GM19351 (cell line): Measurements from ENCODE around the gene CNTNAP2.
"Not testable (repeated sequence)": the region's sequence is repeated elsewhere in the genome, so short reads cannot be mapped to it uniquely, and the experiment has no call there.

Experiments used
- ATAC-seq: cut with Tn5 transposase; IDR thresholded peaks from one replicate; pipeline ENCODE4 v1.9.1; 2021; ENCODE audit warnings: mild to moderate bottlenecking, moderate library complexity; ENCODE audit not compliant: unreplicated experiment

The CNTNAP2 gene

DNA sequence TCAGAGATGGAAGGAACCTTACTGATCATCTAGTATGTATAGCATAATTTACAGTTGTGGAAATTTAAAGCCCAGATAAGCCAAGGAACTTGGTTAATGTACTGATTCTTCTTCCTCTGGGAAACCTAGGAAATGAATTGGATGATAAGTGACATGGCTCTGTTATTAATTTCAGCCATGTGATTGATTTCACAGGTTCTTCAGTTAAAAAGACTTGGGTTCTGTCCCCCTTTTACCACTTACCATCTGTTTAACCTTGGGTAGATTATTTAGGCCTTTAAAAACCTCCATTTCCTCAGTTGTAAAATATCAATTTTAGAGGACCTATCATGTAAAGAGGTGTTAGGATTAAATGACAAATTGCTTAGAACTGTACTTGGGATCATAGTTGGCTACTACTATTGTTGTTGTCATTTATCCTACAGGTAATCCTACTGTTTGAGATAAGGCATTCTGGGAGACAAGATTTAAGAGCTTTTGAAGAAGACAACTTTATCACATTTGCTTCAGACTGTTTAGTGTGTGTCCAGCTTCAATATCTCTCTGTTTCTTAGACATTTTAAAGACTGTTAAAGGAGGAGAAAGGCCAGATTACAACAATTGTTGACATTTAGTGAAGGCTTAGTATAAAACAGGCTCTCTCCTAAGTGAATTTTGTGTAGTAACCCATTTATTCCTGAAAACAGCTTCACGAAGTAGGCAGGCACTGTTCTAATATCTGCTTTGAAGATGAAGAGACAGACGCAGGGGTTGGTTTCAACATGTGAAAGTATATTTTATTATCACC is 1476.9 kb downstream of the CNTNAP2 start:
- ATAC-seq: no peak

DNA sequence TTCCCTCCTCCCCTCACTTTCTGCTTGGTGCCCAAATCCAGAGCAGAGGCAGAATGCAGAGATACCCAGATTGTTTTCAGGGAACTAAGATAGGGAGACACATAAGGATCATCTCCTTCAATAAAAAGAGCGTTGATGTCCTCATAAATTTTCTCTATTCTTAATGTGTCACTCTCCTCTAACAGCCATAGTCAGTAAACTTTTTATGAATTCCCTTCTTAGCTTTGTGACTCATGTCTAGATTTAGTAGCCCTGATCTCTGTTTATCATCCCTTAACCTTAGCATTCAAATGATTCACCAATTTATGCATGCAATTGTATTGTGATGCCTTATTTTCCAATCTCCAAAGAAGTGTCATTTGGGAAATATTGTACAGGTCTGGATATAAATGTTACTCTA is 1478.4 kb downstream of the CNTNAP2 start:
- no peak for ATAC-seq

DNA sequence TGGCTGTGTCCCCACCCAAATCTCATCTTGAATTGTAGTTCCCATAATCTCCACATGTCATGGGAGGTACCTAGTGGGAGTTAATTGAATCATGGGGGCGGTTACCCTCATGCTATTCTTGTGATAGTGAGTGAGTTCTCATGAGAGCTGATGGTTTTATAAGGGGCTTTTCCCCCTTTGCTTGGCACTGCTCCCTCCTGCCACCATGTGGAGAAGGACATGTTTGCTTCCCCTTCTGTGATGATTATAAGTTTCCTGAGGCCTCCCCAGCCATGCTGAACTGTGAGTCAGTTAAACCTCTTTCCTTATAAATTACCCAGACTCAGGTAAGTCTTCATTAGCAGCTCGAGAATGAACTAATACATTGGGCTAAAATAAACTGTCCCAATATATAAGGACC is 1482.1 kb downstream of the CNTNAP2 start:
- not testable (repeated sequence) for ATAC-seq

DNA sequence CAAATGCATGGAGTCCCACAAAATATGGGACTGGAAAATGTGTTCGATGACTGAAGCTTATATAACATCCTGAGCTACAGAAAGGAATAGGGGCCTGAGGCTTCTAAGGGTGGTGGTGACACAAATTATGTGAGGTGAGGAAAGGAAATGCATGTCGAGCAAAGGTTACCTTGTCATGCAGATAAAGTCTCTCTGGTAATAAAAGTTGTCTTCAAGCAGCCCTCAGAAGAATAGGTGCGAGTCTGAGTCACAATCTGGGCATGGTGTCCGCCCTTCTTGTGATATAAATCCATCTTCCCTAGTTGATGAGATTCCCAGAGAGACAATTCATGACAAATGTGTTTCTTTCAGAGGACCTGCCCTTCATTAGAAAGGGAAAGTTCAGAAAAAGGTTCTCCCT is 1488.7 kb downstream of the CNTNAP2 start:
- ATAC-seq: no peak

DNA sequence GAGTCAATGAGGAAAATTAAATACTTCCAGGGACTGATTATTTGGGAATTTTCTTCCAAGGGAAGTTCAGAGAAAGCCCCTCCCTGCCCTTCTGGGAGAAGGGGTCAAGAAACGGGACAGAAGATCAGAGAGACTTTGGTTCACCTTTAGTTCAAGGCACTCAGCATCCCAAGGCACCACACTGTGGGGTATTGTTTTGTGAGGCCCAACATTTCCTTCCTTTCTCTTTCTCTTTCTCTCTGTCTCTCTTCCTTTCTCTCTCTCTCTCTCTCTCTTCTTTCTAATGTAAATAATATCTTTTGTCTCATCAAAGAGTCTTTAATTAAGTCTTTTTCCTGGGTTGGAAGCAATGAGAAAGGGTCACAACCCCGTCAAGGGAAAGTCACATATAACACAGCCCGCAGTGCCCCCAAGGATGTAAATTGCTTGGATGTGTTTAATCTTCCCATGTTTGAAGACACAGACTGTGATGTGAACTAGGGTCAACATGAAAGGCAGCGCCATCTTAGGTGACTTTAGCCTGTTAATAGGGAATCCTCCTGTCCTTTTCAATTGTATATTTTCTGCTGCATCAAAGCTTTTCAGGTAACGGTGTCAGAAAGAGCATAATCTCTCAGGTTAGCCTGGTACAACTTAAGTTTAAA is 1490.7 kb downstream of the CNTNAP2 start:
- no peak for ATAC-seq

DNA sequence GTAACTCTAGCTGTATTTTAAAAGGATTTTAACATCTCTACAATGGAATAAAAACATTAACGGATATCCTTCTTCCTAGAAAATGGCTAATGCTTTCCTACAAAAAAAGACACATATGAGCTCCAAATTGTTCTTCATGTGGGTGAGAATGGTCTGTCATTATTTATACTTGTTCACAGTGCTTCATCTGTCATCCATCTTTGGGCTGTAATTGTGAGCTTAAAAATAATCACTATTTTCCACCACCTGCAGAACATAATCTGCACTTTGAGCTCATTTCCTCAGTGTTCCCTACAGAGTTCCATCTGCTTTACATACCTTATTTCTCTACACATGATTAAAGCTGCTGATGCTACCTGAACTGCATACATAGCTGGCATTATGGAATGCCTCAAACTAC is 1494.8 kb downstream of the CNTNAP2 start:
- no peak for ATAC-seq

DNA sequence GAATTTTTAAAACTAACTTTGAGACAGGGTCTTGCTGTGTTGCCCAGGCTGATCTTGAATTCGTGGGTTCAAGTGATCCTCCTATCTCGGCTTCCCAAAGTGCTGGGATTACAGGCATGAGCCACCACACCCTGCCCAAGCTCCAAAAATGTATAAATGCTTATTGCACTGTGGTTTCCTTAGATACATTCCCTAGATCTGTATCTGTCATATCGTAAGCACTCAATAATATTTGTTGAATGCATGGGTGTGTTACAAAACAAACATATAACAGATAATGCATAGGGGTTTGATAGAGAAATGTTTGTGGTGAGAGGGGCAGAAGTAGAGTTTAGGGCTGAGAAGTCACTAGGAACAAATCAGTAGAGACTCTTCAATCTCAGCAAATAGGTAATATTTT is 1518.7 kb downstream of the CNTNAP2 start:
- no peak for ATAC-seq

DNA sequence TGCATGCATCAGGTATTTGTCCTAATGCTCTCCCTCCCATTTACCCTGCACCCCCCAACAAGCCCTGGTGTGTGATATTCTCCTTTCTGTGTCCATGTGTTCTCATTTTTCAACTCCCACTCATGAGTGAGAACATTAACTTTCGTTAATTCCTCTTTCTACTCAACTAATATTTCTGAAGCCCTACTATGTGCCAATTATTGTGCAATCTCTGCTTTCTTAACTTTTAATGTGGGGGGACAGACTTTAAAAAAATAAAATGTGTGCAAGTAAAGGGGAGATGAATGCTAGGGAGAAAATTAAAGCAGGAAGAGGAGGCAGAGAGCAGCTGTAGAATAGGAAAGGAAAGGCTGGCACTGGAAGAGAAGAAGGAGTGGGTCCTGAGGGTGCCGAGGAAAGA is 1520.0 kb downstream of the CNTNAP2 start:
- ATAC-seq: no peak

DNA sequence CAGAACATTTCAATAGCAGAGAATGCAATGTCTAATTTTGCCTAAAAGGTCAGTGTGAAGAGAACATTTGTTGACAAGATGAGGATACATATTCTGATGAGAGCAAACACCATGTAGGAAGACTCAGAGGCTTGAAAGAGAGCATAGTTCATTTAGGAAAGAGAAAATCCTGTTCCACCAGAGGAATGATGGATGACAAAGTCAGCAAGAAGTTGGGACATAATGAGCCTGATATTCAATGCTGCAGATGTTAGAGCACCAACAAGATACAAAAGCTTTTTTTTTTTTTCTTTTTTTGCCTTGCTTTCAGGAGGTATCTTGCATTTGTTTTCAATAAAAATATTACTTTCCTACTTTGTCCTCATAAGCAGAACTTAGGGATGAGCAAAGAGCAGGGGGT is 1522.0 kb downstream of the CNTNAP2 start:
- no peak for ATAC-seq

DNA sequence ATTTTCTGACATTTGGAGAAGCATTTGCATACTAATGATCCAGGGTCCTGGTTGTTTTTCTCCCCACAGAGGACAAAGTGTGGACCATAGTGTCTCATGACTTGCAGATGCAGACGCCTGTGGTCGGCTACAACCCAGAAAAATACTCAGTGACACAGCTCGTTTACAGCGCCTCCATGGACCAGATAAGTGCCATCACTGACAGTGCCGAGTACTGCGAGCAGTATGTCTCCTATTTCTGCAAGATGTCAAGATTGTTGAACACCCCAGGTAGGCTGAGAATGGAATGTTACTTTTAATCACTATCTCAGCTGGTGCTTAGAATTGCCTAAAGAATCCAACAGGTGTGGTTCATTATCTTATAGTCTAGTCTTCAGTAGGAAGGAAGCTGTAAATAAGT is 1522.4 kb downstream of the CNTNAP2 start:
- no peak for ATAC-seq

DNA sequence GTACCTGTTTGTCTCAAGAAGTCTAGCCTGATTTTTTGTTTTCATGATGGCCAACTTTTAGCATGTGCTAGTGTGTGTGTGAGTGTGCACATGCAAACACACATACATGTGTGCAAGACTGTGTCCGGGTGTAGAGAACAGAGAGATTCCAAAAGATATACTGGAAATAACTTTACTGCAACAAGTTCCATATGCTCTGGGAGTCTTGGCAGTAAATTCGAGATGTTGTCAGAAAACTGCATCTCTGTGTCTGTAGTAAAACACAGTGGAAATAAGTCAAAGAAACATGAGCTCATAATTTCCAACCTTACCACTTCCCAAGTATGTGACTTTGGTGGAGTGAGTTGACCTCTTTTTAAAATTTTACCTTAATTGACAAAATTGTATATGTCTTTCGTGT is 1523.2 kb downstream of the CNTNAP2 start:
- no peak for ATAC-seq

DNA sequence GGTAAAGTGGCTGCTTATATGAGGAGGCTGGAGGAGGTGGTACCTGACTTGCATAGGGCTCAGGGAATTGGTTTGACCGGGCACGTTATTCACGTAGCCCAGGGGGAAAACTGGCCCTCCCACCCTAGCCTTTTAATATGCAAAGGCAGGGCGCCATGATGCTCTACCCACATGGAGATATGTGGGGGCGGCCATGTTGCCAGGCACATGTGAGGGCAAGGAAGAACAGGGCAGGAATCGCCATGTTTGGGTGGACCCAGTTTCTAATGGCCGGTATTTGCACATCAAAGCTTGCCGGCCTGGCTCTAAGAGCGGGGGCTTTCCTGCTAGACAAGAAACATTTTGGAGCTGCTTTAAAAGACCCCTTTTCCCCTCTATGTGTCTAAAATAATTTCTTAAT is 1524.2 kb downstream of the CNTNAP2 start:
- ATAC-seq: no peak

DNA sequence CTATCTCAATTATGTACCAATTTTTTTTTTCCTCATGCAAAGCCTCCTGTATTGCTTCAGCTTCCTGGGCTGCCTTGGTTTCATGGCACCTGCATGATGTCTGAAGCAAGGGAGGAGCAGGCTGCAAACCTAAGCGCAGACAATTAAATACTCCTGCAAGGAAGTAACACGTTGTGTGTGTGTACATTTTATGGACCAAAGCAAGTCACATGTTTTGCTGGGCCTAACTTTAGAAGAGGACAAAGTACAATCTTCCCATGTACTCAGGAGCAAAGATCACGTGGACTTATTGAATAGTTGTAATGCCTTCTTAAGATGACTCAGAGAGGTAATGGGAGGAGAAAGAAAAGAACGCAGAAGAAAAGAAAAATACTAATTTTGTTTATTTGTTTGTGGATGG is 1530.0 kb downstream of the CNTNAP2 start:
- ATAC-seq: no peak

DNA sequence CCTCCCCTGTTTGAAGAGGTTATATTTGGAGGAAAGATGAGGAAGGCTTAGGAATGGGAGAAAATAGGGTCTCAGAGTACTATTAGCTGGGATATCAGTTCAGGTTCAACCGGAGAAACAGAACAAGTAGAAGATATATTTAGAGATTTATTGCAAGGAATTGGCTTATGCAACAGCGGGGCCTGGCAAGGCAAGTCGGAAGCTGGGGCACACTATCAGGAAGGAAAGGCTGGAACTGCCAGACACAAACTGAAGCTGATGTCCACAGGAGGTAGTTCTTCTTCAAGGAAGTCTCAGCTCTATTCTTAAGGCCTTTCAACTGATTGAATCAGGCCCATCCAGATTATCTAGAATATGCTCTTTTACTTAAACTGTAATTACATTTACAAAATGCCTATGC is 1534.4 kb downstream of the CNTNAP2 start:
- no peak for ATAC-seq

DNA sequence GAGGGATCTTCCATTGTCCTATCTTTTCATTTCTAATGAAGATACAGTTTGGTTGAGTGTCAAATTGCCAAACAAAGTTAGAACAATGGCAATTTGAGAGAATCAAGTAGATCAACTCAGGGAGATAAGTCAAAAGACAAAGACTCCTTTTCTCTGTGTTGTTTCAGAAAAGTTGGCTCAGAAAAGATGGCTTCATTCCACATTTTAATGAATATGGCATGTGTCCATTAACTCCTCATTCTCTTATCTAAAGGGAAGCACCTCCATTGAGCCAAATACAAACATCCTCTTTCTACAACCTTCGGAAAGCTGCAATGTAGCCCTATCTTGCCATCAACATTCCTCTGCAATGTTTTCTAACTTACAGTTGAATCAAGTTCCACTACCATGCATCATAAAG is 1535.0 kb downstream of the CNTNAP2 start:
- no peak for ATAC-seq

DNA sequence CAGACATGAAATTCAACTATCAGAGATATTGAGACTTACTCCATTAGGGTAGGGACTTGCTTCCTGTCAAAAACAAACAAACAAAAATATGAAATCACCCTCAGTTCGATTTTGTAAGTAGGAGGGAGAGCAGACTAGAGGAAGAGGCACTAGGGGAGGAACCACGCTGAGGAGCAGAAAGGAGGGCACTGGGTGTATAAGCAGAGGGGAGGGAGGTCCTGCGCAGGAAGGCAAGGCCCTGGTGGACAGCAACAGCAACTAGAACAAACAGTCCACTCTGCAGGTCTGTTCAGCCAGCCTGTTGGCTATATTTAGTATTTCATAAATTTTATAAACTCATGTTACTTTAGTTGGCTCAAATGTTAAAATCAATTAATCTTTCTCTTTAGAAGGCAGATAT is 1536.9 kb downstream of the CNTNAP2 start:
- ATAC-seq: no peak

DNA sequence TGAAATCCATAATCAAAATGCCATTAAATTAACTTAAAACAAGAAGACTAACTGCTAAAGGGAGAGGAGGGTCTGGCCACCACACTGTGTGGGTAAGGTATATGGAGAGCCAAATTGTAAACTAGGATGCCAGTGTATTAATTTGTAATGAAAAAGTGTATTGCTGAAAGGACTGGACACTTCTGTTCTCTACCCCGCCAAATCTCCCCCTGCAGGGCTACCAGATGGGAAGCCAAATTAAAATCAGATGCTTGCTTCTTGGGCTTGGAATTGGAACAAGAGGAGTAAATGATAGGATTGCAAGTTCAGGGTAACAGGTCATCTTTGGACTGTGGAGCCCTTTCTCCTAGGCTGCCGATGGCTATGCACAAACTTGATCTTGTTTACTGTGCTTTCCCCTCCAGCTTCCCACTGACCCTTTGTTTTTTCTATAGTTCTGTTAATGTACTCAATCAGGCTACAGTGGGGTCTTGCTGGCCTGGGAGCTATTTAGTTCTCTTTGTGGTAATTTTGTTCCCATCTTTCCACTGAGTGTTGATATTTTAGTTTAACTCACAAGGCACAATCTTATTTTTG is 1541.9 kb downstream of the CNTNAP2 start:
- ATAC-seq: no peak

DNA sequence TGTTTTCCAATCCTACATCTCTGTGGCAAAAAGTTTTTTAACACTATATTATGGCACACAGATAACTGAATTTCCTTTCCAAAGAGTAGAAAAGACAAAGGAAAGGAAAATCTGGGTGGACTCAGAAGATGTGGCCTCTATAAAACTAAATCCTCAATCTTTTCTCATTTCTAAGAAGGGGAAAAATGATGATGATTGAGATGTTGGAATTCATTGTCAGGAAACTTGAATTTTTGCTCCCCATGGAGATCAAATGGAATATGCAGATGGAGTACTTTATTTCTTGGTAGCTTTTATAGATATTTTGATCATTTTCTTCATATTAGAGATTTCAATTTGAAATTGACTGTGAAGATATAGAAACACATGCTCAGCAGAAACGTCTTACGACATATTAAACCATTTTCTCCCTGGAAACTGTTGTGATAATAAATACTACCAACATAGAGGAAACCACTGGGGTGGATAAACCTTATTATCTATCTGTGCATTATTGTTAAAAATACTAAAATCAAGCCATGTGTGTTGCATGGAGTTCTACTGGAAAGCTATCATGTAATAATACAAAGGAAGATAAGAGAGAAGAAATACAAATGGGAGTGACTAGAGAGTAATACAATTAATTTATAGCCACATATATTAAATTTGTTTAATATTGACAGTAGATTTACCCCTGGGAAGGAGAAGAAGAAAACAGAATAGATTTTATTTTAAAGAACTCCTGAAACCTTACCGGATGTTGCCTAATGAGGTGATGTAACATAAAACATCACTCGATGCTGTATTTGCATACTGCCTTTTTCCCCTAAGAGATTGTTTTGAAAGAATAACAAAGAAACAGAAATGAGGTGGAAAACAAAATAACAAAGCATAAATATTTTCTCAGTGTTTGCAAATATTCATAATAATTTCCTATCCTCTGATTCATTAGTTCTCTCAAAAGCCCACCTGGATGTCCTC is 1542.7 kb downstream of the CNTNAP2 start:
- no peak for ATAC-seq

DNA sequence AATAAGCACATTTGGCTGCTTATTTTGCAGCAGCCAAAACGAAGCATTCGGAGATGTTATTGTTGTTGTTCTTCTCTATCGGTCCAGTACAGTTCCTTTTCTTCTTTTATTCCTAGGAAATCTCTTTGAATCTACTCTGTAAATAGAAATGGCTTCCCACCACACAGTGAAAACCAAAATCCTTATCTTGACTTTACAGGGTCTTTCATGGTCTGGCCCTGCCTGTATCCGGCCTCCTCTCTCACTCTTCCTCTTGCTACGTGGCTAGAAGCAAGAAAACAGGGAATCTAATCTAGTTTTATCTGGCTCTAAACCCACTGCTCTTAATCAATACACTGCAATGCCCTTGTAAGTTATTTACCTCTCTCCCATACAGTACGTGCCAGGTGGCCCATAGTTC is 1547.9 kb downstream of the CNTNAP2 start:
- no peak for ATAC-seq

DNA sequence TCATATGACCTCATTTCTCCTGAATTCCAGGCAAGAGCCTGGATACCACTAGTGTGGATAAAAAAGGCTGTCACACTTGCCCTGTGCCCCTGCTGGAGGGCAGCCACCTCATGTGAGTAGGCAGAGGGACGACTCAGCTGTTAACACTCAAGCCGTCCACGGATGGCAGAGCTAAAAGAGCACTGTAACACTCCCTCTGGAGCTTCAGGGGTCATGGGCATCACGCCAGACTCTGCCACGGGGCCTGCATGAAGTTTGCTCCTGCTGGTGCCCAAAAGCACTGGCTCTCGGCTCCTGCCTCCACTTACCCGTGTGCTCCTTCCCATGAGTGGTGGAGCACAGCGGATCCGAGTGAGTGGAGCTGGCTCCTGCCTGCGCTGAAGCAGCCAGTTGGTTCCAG is 1554.2 kb downstream of the CNTNAP2 start:
- no peak for ATAC-seq

DNA sequence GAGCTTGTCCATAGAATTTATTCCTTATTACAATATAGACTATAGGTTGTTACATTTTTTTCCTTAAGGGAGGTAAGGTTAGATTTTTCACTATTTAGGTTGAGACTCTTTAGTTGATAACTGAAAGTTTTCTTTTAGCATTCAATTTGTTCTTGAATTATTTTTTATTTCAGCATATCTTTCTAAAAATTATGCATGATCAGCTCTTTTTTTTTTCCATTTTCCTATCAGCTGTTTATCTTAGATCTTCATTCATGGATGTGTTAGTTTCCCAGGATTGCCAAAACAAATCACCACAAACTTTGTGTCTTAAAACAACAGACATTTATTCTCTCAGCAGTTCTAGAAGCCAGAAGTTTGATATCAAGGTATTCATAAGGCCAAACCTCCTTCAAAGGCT is 1558.1 kb downstream of the CNTNAP2 start:
- ATAC-seq: no peak
